ENCODE measurements around the gene TMEM52B. TPM values are rescaled to one million over a fixed set of nuclear protein-coding genes. Genes with fewer than 3 reads are reported as not detected.
"Not testable (repeated sequence)": the region's sequence is repeated elsewhere in the genome, so short reads cannot be mapped to it uniquely, and the experiment has no call there.

The TMEM52B gene
- total RNA-seq, 1 donor from 2014 or later = not detected

DNA sequence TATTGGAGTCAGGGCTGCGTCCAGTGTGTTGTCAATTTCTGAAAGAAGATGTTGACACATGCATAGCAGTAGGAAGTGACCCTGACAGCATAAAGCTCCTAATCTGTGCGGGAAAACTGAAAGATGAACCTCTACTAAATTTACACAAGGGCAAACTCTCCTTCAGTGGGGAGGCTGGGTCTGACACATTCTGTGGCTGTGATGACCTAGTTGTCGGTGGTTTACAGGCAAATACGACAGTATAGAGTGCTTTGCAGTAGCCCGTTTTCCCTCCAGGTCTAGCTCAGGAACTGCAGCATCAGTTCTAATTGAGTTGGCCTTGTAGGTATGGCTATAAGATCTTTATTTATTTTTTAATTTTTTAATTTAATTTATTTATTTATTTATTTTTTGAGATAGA lies 19.0 kb downstream of the TMEM52B start:
- intact Hi-C loops (cut with DNase I) = no loop called here
- DNase-seq (no peak), ATAC-seq (ENCODE audit: poor library complexity) (no peak)

DNA sequence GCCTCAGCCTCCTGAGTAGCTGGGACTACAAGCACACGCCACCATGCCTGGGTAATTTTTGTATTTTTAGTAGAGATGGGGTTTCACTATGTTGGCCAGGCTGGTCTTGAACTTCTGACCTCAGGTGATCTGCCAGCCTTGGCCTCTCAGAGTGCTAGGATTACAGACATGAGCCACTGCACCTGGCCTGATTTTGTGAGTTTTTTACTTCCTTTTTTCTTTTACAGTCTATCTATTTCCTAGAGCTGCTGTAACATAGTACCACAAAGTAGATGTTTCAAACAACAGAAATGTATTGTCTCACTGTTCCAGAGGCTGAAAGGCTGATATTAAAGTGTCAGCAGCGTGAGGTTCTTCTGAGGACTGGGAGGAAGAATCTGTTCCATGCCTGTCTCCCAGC lies 25.7 kb downstream of the TMEM52B start:
- DNase-seq; intact Hi-C loops (cut with DNase I); ATAC-seq (ENCODE audit: poor library complexity): not testable (repeated sequence)

DNA sequence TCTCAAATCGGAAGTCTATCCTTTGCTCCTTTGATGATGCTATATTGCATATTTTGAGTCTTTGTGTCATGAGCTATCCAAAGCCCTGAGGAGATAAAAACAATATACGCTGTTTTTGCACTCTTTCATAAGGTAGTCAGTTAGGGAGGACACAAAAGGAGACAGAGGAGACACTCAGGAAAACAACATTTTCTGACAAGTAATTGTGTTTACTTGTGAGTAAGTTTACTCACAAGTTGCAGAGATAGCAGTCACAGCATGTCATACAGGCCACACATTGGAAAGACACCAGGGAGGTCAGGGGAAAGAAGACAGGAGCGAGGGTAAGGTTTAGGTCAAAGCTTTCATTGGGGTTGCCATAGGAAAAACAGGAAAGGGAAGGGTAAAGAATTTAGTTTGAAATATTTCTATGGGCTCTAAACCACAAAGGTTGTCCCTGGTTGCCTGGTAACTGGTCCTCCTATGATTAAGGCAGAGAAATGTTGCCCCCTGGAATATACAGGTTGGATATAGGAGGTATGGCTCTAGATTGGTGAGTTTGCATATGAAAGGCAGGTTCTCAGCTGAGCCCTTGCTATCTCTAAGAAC lies 26.5 kb downstream of the TMEM52B start:
- intact Hi-C loops (cut with DNase I) = no loop called here
- no peak for ATAC-seq (ENCODE audit: poor library complexity)

DNA sequence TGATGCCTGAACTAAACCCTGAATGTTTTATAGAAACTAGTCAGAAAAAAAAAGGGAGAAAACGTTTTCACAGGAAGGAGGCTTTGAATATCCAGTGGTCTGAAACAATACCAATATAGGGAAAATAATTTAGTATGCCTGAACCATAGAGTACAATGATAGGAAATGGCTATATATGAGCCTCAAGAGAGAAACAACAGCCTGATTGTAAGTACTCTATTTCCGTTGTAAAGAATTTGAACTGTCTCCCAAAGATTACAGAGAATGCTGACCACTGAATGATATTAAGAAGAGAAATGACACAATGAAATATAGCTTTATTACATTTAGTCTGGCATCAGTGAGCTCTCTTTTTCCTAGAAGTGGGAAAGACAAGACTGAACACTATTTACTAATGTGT lies 28.3 kb downstream of the TMEM52B start:
- intact Hi-C loops (cut with DNase I) = no loop called here
- DNase-seq (no peak), ATAC-seq (ENCODE audit: poor library complexity) (no peak)

More for the DNA sequence above, 26.5 kb downstream of the TMEM52B start:
- DNase-seq = no peak

DNA sequence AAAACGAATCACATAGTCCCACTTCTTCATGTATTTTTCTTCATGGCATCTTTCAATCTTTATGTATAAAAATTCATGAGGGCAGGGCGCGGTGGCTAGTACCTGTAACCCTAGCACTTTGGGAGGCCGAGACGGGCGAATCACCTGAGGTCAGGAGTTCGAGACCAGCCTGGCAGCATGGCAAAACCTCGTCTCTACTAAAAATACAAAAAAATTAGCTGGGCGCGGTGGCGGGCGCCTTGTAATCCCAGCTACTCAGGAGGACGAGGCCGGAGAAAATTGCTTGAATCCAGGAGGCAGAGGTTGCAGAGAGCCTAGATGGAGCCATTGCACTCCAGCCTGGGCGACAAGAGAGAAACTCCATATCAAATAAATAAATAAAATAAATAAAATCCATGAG lies 31.4 kb downstream of the TMEM52B start:
- DNase-seq (no peak), ATAC-seq (ENCODE audit: poor library complexity) (no peak)
- intact Hi-C loops (cut with DNase I) = loop anchor here (10.0 kb wide), 2 partner anchors 155 to 515 kb away; partner anchors contain the start of gene YBX3

DNA sequence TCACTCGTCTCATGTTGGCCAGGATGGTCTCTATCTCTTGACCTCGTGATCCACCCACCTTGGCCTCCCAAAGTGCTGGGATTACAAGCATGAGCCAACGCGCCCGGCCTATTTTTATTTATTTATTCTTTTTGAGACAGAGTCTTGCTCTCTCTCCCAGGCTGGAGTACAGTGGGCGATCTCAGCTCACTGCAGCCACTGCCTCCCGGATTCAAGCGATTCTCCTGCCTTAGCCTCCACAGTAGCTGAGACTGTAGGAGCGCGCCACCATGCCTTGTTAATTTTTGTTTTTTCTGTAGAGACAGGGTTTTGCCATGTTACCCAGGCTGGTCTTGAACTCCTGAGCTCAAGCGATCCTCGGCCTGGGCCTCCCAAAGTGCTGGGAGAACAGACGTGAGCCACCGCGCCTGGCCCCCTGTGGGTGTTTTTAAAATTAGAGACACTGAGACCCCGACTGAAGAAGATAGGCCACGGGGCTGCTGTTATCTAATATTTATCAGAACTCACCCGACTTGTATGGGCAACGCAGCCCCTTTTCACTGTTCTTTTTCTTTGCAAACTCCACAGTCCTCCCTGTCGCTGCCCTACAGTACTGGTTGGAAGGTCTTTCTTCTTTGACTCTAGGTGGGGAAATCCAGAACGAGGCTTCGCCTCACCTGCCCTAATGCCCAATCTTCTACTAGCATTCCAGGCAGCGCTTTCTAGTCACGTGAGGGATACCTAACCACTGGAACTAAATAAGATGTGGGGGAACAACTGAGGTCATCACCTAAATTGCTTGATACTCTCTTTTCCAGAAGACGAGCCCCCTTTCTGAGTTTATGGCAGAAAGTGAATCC lies 32.5 kb downstream of the TMEM52B start:
- intact Hi-C loops (cut with DNase I) = loop anchor here (10.0 kb wide), 2 partner anchors 153 to 513 kb away; partner anchors contain the start of gene YBX3
- DNase-seq (no peak), ATAC-seq (ENCODE audit: poor library complexity) (no peak)

DNA sequence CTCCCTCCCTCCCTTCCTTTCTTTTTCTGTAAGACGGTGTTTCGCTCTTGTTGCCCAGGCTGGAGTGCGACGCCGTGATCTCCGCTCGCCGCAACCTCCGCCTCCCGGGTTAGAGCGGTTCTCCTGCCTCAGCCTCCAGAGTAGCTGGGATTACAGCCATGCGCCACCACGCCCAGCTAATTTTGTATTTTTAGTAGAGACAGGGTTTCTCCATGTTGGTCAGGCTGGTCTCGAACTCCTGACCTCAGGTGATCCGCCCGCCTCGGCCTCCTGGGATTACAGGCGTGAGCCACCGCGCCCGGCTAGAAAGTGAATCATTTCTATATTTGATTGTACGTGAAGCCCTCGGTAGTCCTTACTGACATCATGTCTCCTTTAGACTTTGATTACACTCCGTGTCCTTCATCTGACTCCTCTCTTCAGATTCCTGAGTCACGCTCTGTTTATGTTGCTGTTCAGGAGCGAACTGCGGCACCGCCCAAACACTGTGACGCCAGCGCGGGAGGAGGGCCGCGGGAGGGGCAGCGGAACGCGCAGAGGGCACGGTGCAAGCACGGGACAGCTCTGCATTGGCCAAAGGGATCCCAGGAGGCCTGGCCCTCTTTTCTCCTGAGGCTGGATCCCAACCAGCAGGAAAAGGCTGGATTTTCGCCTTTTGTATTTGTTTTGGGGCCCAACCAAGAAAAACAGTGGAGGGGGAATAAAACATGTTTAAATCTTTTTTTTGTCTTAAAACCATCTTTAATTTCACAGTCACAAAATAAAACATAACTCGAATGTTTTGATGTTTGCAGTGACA lies 33.3 kb downstream of the TMEM52B start:
- peak; percentile 98 for DNase-seq
- peak; percentile 93 for ATAC-seq (ENCODE audit: poor library complexity)
- intact Hi-C loops (cut with DNase I) = loop anchor here (10.0 kb wide), 2 partner anchors 153 to 513 kb away; partner anchors contain the start of gene YBX3

DNA sequence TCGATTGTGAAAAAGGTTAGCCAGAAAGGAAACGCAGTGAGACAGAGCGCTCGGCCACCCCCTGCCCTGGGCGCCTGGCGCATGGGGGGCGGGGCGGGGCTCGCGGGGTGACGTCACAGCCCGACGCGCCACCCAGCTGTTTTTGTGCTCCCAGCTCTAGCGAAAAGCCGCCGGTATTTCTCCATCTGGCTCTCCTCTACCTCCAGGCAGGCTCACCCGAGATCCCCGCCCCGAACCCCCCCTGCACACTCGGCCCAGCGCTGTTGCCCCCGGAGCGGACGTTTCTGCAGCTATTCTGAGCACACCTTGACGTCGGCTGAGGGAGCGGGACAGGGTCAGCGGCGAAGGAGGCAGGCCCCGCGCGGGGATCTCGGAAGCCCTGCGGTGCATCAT lies 33.9 kb downstream of the TMEM52B start, which contains the start of gene GABARAPL1:
TSS of gene GABARAPL1 (plus strand) at position 139 of the 393 bp plus-strand sequence. CDS start at position 392, 253 bp downstream.
- peak; percentile 90 for DNase-seq
- intact Hi-C loops (cut with DNase I) = loop anchor here (10.0 kb wide), 2 partner anchors 152 to 512 kb away; partner anchors contain the start of gene YBX3

DNA sequence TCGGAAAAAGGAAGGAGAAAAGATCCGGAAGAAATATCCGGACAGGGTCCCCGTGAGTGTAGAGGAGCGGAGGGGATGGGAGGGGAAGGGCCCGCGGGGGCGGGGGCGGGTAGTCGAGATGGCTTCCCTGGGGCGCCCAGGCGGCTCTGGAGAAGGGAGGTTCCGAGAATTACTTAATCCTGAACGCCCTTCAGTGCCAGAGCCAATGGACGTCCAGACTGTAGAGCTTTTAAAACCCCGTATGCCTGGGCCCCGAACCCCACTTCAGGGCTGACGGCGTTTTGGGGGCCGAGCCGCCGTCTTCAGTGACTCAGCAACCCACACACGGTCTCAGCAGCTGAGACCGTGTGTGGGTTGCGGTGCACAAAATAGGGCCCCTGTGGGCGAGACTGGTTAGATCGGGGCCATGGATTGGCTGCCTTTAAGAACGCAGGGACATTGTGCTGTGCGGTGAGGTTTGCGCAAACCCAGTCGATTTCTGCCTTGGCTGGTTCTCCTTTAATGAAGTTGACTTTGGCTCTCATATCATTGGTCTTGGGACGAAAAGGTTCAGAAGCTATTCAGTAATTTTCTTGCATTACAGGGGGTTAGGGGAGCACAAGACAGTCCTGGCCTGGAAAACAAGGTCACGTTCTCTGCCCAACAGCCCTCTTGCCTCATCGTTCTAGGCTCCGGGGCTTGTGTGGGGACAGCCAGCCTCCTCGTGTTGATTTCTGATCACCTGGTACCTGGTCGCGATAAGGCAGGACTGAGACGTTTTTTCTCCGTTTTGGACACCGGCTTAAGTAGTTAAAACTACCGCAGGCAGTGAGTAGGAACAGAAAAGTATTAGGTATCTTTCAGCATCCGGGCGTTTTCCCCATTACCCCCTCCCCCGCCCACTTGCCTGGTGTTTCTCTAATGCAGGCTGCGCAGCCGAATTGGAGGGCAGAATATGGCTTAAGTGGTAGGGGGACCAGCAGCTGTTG lies 34.6 kb downstream of the TMEM52B start:
- intact Hi-C loops (cut with DNase I) = loop anchor here (10.0 kb wide), 2 partner anchors 151 to 511 kb away; partner anchors contain the start of gene YBX3
- ATAC-seq (ENCODE audit: poor library complexity) = peak; percentile 64

More for the DNA sequence above, 33.9 kb downstream of the TMEM52B start, which contains the start of gene GABARAPL1:
- peak; percentile 90 for ATAC-seq (ENCODE audit: poor library complexity)

DNA sequence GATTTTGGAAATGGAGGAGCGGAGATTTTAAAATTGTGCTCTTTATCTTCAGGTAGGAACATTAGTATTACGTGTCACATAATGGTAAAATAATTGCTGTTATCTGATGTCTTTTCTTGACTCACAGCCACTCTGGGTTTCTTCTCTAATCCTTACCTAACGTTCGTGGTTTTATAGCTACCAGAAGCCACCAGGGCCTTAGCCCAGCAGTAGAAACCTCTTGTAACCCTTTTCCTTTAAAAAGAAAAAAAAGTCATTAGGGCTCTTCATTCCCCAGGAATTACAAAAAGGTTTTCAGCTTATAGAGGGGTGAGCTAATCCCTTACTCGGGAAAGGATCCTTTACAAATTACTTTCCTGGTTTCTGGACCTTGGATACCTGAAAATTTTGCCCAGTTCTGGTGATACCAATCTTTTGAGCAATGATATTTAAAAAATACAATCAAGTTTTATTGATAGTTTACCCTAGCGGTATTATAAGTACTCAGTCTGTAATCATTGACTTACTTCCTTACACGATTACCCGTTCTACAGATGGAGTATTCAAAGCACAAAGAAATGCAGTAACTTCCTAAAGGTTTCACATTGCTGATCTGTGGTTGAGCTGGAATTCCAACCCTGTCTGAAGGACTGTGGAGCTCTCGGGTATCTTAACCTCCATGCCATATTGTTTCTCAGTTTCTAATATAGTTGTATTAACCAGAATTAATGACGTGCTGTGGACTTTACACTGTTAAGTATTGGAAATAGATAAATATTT lies 35.5 kb downstream of the TMEM52B start:
- ATAC-seq (ENCODE audit: poor library complexity) = no peak
- intact Hi-C loops (cut with DNase I) = loop anchor here (10.0 kb wide), 2 partner anchors 150 to 510 kb away; partner anchors contain the start of gene YBX3
- no peak for DNase-seq

More for the DNA sequence above, 34.6 kb downstream of the TMEM52B start:
- DNase-seq = peak; percentile 80

DNA sequence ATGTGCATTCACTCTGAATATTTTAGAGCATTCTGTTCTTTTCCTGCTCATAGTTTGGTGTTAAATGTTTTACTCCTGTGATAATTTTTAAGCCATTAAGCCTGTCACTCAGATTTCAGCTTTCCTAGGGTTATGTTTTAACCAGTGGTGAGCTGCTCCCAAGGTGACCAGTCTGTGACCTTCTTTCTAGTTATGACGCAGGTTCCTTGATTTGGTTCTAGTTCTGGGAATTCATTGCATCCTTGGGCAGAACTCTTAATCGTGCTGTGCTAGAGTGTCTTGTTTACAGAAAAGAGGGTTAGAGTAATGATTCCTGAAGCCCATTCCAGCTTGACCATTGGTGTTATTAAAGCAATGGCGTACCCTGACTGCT lies 36.0 kb downstream of the TMEM52B start:
- DNase-seq = no peak
- ATAC-seq (ENCODE audit: poor library complexity) = no peak
- intact Hi-C loops (cut with DNase I) = loop anchor here (10.0 kb wide), 2 partner anchors 150 to 510 kb away; partner anchors contain the start of gene YBX3

DNA sequence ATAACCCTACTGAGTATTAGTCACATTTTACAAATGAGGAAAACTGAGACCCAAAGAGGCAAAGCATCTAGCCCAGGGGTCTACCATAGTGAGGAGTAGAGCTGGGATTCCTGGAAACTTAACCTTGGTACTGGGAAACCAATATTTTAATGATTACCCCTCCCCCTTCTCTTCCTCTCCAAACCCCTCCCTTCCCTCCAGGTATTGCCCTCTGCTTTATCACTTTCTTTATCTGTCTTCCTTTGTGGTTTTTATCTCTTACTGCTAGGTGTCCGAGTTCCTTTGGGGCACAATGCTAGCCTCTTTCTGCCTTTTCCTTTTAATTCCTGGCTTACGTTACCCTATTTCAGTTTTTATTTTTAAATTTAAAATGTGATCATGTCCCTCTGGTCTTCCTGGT lies 36.6 kb downstream of the TMEM52B start:
- no peak for DNase-seq
- no peak for ATAC-seq (ENCODE audit: poor library complexity)
- intact Hi-C loops (cut with DNase I) = loop anchor here (10.0 kb wide), 2 partner anchors 149 to 509 kb away; partner anchors contain the start of gene YBX3

DNA sequence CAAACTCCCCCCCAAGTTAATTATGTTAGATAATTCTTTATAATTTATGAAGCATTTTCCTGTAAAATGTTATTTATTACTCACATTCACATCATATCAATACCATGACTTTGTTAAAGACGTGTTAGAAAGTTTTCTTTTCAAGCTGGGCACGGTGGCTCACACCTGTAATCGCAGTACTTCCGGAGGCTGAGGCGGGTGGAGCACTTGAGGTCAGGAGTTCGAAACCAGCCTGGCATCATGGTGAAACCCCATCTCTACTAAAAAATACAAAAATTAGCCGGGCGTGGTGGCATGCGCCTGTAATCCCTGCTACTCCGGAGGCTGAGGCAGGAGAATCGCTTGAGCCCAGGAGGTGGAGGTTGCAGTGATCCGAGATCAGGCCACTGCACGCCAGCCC lies 37.1 kb downstream of the TMEM52B start:
- intact Hi-C loops (cut with DNase I) = loop anchor here (10.0 kb wide), 2 partner anchors 149 to 509 kb away; partner anchors contain the start of gene YBX3
- DNase-seq; ATAC-seq (ENCODE audit: poor library complexity): not testable (repeated sequence)

DNA sequence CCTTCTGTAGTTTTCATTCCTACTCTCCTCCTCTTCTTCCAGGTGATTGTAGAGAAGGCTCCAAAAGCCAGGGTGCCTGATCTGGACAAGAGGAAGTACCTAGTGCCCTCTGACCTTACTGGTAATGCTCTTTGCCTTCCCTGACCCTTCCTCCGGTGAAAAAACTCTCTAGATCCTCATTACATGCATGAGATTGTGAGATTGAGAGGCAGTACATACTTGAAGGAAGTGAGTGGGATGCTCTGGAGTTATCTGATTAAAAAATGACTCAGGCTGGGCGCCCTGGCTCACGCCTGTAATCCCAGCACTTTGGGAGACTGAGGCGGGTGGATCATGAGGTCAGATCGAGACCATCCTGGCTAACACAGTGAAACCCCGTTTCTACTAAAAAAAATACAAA lies 39.2 kb downstream of the TMEM52B start:
- intact Hi-C loops (cut with DNase I) = loop anchor here (10.0 kb wide), 2 partner anchors 147 to 507 kb away; partner anchors contain the start of gene YBX3
- ATAC-seq (ENCODE audit: poor library complexity) (no peak), DNase-seq (no peak)

DNA sequence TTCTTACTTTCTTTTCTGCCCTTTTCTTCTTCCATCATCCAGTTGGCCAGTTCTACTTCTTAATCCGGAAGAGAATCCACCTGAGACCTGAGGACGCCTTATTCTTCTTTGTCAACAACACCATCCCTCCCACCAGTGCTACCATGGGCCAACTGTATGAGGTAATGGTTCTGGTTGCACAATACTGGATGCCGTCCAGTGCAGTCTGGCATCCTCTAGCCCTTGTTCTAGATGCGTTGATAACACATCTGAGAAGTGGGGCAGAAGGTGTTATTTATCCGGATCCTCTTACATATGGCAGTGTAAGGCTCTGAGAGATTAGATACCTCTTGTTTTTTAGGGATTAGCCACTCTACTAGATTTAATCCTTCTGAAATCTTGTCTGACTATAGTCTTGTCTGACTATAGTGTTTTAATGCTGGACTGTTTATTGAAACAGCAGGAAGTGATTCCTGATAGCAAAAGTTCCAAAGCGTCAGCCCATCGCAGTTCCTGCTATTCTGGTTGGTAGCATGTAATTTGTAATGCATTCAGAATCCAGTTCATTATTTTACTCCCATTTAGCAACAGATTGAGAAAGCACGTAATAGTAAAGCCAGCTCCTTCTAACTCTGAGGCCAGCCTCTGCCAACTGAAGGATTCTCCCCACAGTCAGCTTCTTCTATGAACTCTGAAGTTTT lies 41.7 kb downstream of the TMEM52B start:
- ATAC-seq (ENCODE audit: poor library complexity) (peak; percentile 95), DNase-seq (peak; percentile 74)
- intact Hi-C loops (cut with DNase I) = no loop called here

DNA sequence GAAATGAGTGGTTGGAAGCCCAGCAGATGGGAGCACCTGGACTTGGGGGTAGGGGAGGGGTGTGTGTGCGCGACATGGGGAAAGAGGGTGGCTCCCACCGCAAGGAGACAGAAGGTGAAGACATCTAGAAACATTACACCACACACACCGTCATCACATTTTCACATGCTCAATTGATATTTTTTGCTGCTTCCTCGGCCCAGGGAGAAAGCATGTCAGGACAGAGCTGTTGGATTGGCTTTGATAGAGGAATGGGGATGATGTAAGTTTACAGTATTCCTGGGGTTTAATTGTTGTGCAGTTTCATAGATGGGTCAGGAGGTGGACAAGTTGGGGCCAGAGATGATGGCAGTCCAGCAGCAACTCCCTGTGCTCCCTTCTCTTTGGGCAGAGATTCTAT lies 43.0 kb downstream of the TMEM52B start:
- DNase-seq (no peak), ATAC-seq (ENCODE audit: poor library complexity) (no peak)
- intact Hi-C loops (cut with DNase I) = no loop called here
